HepG2 (cell line): ENCODE results near the gene STN1. TPM values are rescaled to one million over a fixed set of nuclear protein-coding genes. Genes with fewer than 3 reads are reported as not detected.

Source experiments
- ATAC-seq: fragments of 200-7000 bp; cut with Tn5 transposase; 3 replicates; pipeline ENCODE4 v1.9.1; 2020; ENCODE audit warnings: mild to moderate bottlenecking, moderate library complexity
- BruUV-seq: library from RNA; stranded (reverse); fragments of 400-500 nt; replicated peaks from 2 replicates; lab custom pipeline; 2021; lab: Mats Ljungman, UMichigan
- CTCF ChIA-PET: fragments of 300-600 bp; formaldehyde crosslinking; extraction: SDS; loops from one replicate; lab custom pipeline; 2021; ENCODE audit warnings: low total read pairs, inconsistent platforms, low intra/inter-chr PET ratio; lab: Yijun Ruan, JAX
- POLR2A ChIA-PET: fragments of 350-600 bp; sonication (Branson Sonifier 250); formaldehyde crosslinking; loops from one replicate; lab custom pipeline; 2020; ENCODE audit warnings: antibody characterized with exemption, inconsistent platforms; lab: Yijun Ruan, JAX
- DNase-seq: peaks from one replicate; pipeline ENCODE4 v3.0.0-alpha.2; 2015; ENCODE audit warnings: low spot score
- FAIRE-seq: peaks from 3 replicates; lab custom pipeline; 2011; peaks lifted over from hg19 to GRCh38; lab: Jason Lieb, UNC
- H2AFZ ChIP-seq: one replicate; pipeline ENCODE4 v1.6.1; 2011; ENCODE audit warnings: low read length, inconsistent platforms
- H3K27ac ChIP-seq: fragments of 300-600 bp; 3 replicates; pipeline ENCODE4 v1.8.0; 2011; ENCODE audit warnings: mixed run types, mild to moderate bottlenecking, mixed read lengths, low read length, inconsistent platforms; ENCODE audit not compliant: insufficient read depth; ENCODE audit errors: extremely low read length
- H3K27me3 ChIP-seq, 2 experiments: fragments of 200-600 bp in 1 of 2; 2 replicates in 1 of 2; 3 replicates in 1 of 2; pipeline versions ENCODE4 v1.6.0 to v1.8.0; 2011; ENCODE audit warnings: low read length in 2 of 2, mild to moderate bottlenecking in 2 of 2, moderate library complexity in 2 of 2, inconsistent platforms in 1 of 2; ENCODE audit not compliant: insufficient read depth in 2 of 2, control insufficient read depth in 1 of 2
- H3K36me3 ChIP-seq, 2 experiments: fragments of 200-600 bp in 1 of 2; replicated peaks in 1 of 2; 2 replicates in 1 of 2; 3 replicates in 1 of 2; pipeline versions ENCODE4 v1.5.1 to v1.8.0; 2011; ENCODE audit warnings: low read length in 2 of 2, inconsistent platforms in 1 of 2; ENCODE audit not compliant: insufficient read depth in 2 of 2, control insufficient read depth in 1 of 2
- H3K4me1 ChIP-seq: 2 replicates; pipeline ENCODE4 v1.5.1; 2012; ENCODE audit warnings: low read length, inconsistent platforms; ENCODE audit not compliant: insufficient read depth
- H3K4me2 ChIP-seq: 2 replicates; pipeline ENCODE4 v1.6.0; 2011; ENCODE audit warnings: low read depth, low read length, inconsistent platforms
- H3K4me3 ChIP-seq, 3 experiments: fragments of 200-600 bp in 1 of 3; sonication (generic), shearing (Covaris generic) in 1 of 3; replicated peaks in 1 of 3; 2 replicates each; pipeline ENCODE4 v1.5.1; 2011 to 2016; ENCODE audit warnings: low read length in 3 of 3, inconsistent platforms in 2 of 3, low read depth in 2 of 3, mild to moderate bottlenecking in 2 of 3, control low read depth in 1 of 3, mixed read lengths in 1 of 3; ENCODE audit not compliant: insufficient read depth in 1 of 3
- H3K79me2 ChIP-seq: one replicate; pipeline ENCODE4 v1.6.1; 2011; ENCODE audit warnings: low read length, inconsistent platforms; ENCODE audit not compliant: insufficient read depth
- H3K9ac ChIP-seq: 2 replicates; pipeline ENCODE4 v1.6.0; 2011; ENCODE audit warnings: mild to moderate bottlenecking, low read depth, low read length, inconsistent platforms; ENCODE audit not compliant: insufficient read depth
- H3K9me3 ChIP-seq: 2 replicates; pipeline ENCODE4 v1.5.1; 2012; ENCODE audit warnings: mild to moderate bottlenecking, low read length
- H4K20me1 ChIP-seq: 2 replicates; pipeline ENCODE4 v1.6.0; 2011; ENCODE audit warnings: inconsistent platforms, mild to moderate bottlenecking, low read length, moderate library complexity; ENCODE audit not compliant: insufficient read depth
- DNMT1 ChIP-seq: sonication (generic); formaldehyde crosslinking; IDR thresholded peaks from 2 replicates; pipeline ENCODE4 v1.5.1; 2020; ENCODE audit warnings: mild to moderate bottlenecking, missing genetic modification reagents
- DR1 ChIP-seq: sonication (generic); formaldehyde crosslinking; IDR thresholded peaks from 2 replicates; pipeline ENCODE4 v1.8.0; 2021; ENCODE audit warnings: mild to moderate bottlenecking, missing genetic modification reagents, inconsistent platforms
- ERF ChIP-seq: IDR thresholded peaks from 2 replicates; pipeline ENCODE4 v1.6.1; 2018; ENCODE audit warnings: missing biosample characterization, missing genetic modification reagents
- GATAD1 ChIP-seq: IDR thresholded peaks from 2 replicates; pipeline ENCODE4 v1.6.1; 2016; ENCODE audit warnings: missing genetic modification reagents, missing compliant biosample characterization
- HOXA7 ChIP-seq: sonication (generic); formaldehyde crosslinking; IDR thresholded peaks from 2 replicates; pipeline ENCODE4 v1.8.1; 2022; ENCODE audit warnings: mild to moderate bottlenecking, missing genetic modification reagents, moderate library complexity
- KLF12 ChIP-seq: sonication (generic); formaldehyde crosslinking; IDR thresholded peaks from 2 replicates; pipeline ENCODE4 v1.4.0; 2020; ENCODE audit warnings: missing genetic modification reagents, borderline replicate concordance
- MEIS1 ChIP-seq: sonication (generic); formaldehyde crosslinking; IDR thresholded peaks from 2 replicates; pipeline ENCODE4 v1.9.0; 2021; ENCODE audit warnings: mild to moderate bottlenecking, missing genetic modification reagents, moderate library complexity, borderline replicate concordance
- PITX1 ChIP-seq: sonication (generic); formaldehyde crosslinking; IDR thresholded peaks from 2 replicates; pipeline ENCODE4 v1.5.1; 2020; ENCODE audit warnings: mild to moderate bottlenecking, missing genetic modification reagents
- RXRA ChIP-seq: sonication (generic); formaldehyde crosslinking; IDR thresholded peaks from 2 replicates; pipeline ENCODE4 v1.5.1; 2020; ENCODE audit warnings: missing genetic modification reagents
- SCMH1 ChIP-seq: sonication (generic); formaldehyde crosslinking; IDR thresholded peaks from 2 replicates; pipeline ENCODE4 v1.9.0; 2021; ENCODE audit warnings: missing genetic modification reagents, mild to moderate bottlenecking, borderline replicate concordance
- SP1 ChIP-seq, 2 experiments: fragments of 450-650 bp in 1 of 2; sonication (generic) in 1 of 2; formaldehyde crosslinking in 1 of 2; IDR thresholded peaks; 2 replicates each; pipeline versions ENCODE4 v1.4.0 to v1.6.1; 2016 to 2020; ENCODE audit warnings: missing genetic modification reagents in 1 of 2
- STAT5B ChIP-seq: sonication (generic); formaldehyde crosslinking; IDR thresholded peaks from 2 replicates; pipeline ENCODE4 v1.4.0; 2020; ENCODE audit warnings: missing genetic modification reagents
- ZNF138 ChIP-seq: sonication (generic); formaldehyde crosslinking; IDR thresholded peaks from 2 replicates; pipeline ENCODE4 v1.5.0; 2020; ENCODE audit warnings: mild to moderate bottlenecking, low read depth, missing genetic modification reagents
- ZNF160 ChIP-seq: sonication (generic); formaldehyde crosslinking; IDR thresholded peaks from 2 replicates; pipeline ENCODE4 v1.8.0; 2022; ENCODE audit warnings: mild to moderate bottlenecking, inconsistent platforms, missing genetic modification reagents
- ZNF558 ChIP-seq: sonication (generic); formaldehyde crosslinking; IDR thresholded peaks from 2 replicates; pipeline ENCODE4 v1.9.0; 2022; ENCODE audit warnings: mild to moderate bottlenecking, missing genetic modification reagents, borderline replicate concordance
- ZNF619 ChIP-seq: sonication (generic); formaldehyde crosslinking; IDR thresholded peaks from 2 replicates; pipeline ENCODE4 v1.4.0; 2020; ENCODE audit warnings: mild to moderate bottlenecking, missing genetic modification reagents
- ZNF670 ChIP-seq: sonication (generic); formaldehyde crosslinking; IDR thresholded peaks from 2 replicates; pipeline ENCODE4 v1.8.0; 2022; ENCODE audit warnings: mild to moderate bottlenecking, missing genetic modification reagents, borderline replicate concordance
- ZNF749 ChIP-seq: sonication (generic); formaldehyde crosslinking; IDR thresholded peaks from 2 replicates; pipeline ENCODE4 v1.8.0; 2022; ENCODE audit warnings: mild to moderate bottlenecking, missing genetic modification reagents, moderate library complexity, borderline replicate concordance
- ZNF776 ChIP-seq: sonication (generic); formaldehyde crosslinking; IDR thresholded peaks from 2 replicates; pipeline ENCODE4 v1.4.0; 2020; ENCODE audit warnings: mild to moderate bottlenecking, missing genetic modification reagents
- WGBS: methylation state at CpG from one replicate; pipeline ENCODE4 v1.1.6; 2017; ENCODE audit warnings: low lambda C conversion rate; 5-methylcytosine and 5-hydroxymethylcytosine counted together
- in situ Hi-C: cut with HindIII; loops from 2 replicates; pipeline ENCODE4 v1.10.0; 2017; ENCODE audit warnings: low pct_unique_long_range_greater_than_20kb; ENCODE audit not compliant: extremely low pct_ligation_motif_present
- intact Hi-C: fragments of 100-400 bp; cut with micrococcal nuclease; formaldehyde crosslinking; loops from one replicate; pipeline ENCODE4 v1.10.0; 2022; ENCODE audit not compliant: unreplicated experiment
- polyA plus RNA-seq, 8 experiments: library from polyadenylated mRNA; depleted of rRNA in 3 of 8; stranded (reverse) in 7 of 8; unstranded in 1 of 8; fragments of >200 nt; fragmentation: Illumina TruSeq in 4 of 8; extraction: Trizol in 4 of 8; gene quantifications; 2 replicates each; pipeline versions ENCODE4 v1.2.1 to v1.2.3, GENCODE V29; 2011 to 2016; ENCODE audit warnings: low read depth in 4 of 8, missing spikeins in 1 of 8, mixed read lengths in 1 of 8; ENCODE audit not compliant: insufficient read depth in 1 of 8
- total RNA-seq, 5 experiments: library from RNA; depleted of rRNA; stranded (reverse); fragments of >200 nt; fragmentation: Illumina TruSeq; extraction: Trizol; gene quantifications; 2 replicates each; pipeline ENCODE4 v1.2.3, GENCODE V29; 2016; ENCODE audit warnings: low read depth in 1 of 5
- TF ChIP-seq, protein P1 (sequence below): sonication (generic); formaldehyde crosslinking; IDR thresholded peaks from 2 replicates; pipeline ENCODE4 v1.5.0; 2020; ENCODE audit warnings: mild to moderate bottlenecking, missing genetic modification reagents, moderate library complexity

STN1 gene
- total and polyA plus RNA-seq, 2 of the 13 experiments (the other 11 are each of a cell fraction or from before 2014, with no cell fraction given): 17.6 to 22.7 TPM

DNA sequence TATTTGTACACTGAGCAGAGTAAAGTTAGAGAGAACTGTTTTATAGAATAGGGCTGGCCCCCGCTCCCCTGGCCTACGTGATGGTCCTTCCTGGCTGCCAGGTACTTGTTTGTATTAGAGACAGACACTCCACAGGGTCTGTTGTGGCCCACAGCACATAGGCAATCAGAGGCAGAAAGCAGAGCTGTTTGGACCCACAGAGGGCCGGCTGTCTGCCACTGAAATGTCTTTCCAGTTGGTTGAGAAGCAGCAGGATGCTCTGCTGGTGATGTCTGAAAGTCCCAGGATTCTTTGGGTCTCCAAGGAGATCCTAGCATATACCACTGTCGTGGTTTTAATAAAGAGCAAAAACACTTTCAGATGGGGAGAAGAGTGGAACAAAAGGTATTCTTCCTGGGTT lies 5.2 kb downstream of the STN1 start:
- in situ Hi-C loops: no loop called here
- 90% methylated on average over 4 of the region's 4 CpGs for WGBS
- ChIA-PET POLR2A (no interaction called here), CTCF (no interaction called here)
- no TSS peak for BruUV-seq
- Histone ChIP-seq H3K36me3 (no peaks in the 10 kb centered on the region), H2AFZ (no peak overlapping the region), H3K9me3 (peaks cover 8% of the 10 kb centered on the region), H3K4me3 (no peak overlapping the region), H3K27me3 (no peaks in the 10 kb centered on the region; a peak in 1 of 5 replicates), H3K27ac (no peak overlapping the region), H3K4me1 (peaks cover 30% of the 10 kb centered on the region), H3K9ac (no peak overlapping the region), H3K4me2 (no peak overlapping the region), H4K20me1 (no peaks in the 10 kb centered on the region), H3K79me2 (peaks cover 9% of the 10 kb centered on the region)
- ATAC-seq (no peak), DNase-seq (no peak), FAIRE-seq (no peak)
- TF ChIP-seq ZNF619 (CRISPR knock-in tag): no peak
- TF ChIP-seq MEIS1 (CRISPR knock-in tag): no peak
- no peak for TF ChIP-seq DR1 (CRISPR knock-in tag)
- no peak for TF ChIP-seq ZNF558 (CRISPR knock-in tag)
- no peak for TF ChIP-seq KLF12
- intact Hi-C loops: loop anchor here (10.0 kb wide), 1 partner anchor 212 kb away; the partner anchor contains the start of gene SFR1

DNA sequence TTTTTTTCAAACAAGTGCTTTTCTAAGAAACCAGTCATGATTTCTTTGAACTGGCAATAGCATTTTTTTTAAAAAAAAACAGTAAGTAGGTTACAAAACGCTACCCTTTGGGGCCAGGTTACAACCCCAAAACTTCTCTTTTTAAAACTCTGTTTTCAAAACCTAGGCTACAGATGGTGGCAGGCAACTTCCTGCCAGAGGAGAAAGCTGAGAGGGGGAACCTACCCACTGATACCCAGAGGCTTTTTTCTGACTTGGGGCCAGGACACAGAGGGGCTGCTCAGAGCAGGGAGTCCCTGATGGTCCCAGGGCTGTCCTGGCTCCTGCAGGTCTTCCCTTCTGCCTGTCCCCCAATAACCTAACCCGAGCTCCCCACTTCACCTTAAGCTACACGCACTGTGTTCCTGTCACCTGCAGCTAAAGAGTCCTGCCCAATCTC lies 6.9 kb downstream of the STN1 start:
- POLR2A ChIA-PET: no interaction called here
- CTCF ChIA-PET: no interaction called here
- no TSS peak for BruUV-seq
- Histone ChIP-seq H2AFZ (no peak overlapping the region), H3K4me1 (peaks cover 22% of the 10 kb centered on the region), H3K79me2 (no peaks in the 10 kb centered on the region), H3K27me3 (no peaks in the 10 kb centered on the region), H3K9ac (no peak overlapping the region), H3K36me3 (no peaks in the 10 kb centered on the region), H3K9me3 (peaks cover 8% of the 10 kb centered on the region), H4K20me1 (no peaks in the 10 kb centered on the region), H3K27ac (no peak overlapping the region), H3K4me3 (no peak overlapping the region), H3K4me2 (no peak overlapping the region)
- intact Hi-C loops (loop anchor here (10.0 kb wide), 1 partner anchor 214 kb away; the partner anchor contains the start of gene SFR1), in situ Hi-C loops (no loop called here)
- WGBS: 94% methylated on average over 3 of the region's 3 CpGs
- FAIRE-seq (no peak), DNase-seq (no peak), ATAC-seq (no peak)
- TF ChIP-seq ERF (CRISPR knock-in tag): no peak
- TF ChIP-seq RXRA (CRISPR knock-in tag): no peak
- TF ChIP-seq SCMH1 (CRISPR knock-in tag): no peak
- TF ChIP-seq SP1 (IDR thresholded peaks at IDR 0.05): no peak
- TF ChIP-seq SP1 (CRISPR knock-in tag; IDR thresholded peaks at IDR 0.05): no peak
- no peak for TF ChIP-seq ZNF776 (CRISPR knock-in tag)
- TF ChIP-seq ZNF749 (CRISPR knock-in tag): no peak
- TF ChIP-seq, protein P1, sequence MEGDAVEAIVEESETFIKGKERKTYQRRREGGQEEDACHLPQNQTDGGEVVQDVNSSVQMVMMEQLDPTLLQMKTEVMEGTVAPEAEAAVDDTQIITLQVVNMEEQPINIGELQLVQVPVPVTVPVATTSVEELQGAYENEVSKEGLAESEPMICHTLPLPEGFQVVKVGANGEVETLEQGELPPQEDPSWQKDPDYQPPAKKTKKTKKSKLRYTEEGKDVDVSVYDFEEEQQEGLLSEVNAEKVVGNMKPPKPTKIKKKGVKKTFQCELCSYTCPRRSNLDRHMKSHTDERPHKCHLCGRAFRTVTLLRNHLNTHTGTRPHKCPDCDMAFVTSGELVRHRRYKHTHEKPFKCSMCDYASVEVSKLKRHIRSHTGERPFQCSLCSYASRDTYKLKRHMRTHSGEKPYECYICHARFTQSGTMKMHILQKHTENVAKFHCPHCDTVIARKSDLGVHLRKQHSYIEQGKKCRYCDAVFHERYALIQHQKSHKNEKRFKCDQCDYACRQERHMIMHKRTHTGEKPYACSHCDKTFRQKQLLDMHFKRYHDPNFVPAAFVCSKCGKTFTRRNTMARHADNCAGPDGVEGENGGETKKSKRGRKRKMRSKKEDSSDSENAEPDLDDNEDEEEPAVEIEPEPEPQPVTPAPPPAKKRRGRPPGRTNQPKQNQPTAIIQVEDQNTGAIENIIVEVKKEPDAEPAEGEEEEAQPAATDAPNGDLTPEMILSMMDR (CRISPR knock-in tag): no peak
- TF ChIP-seq PITX1 (CRISPR knock-in tag): no peak
- no peak for TF ChIP-seq ZNF670
- TF ChIP-seq STAT5B: no peak
- TF ChIP-seq ZNF138: no peak
- no peak for TF ChIP-seq ZNF160 (CRISPR knock-in tag)
- no peak for TF ChIP-seq GATAD1 (CRISPR knock-in tag)
- TF ChIP-seq DNMT1 (CRISPR knock-in tag): no peak
- no peak for TF ChIP-seq HOXA7 (CRISPR knock-in tag)
